Astrocyte of the hippocampus (primary cell): ENCODE measurements around the gene ADAMTS6.
"Not testable (repeated sequence)": the region's sequence is repeated elsewhere in the genome, so short reads cannot be mapped to it uniquely, and the experiment has no call there.

Source experiments
- DNase-seq: peaks from one replicate; pipeline ENCODE4 v3.0.0; 2011; ENCODE audit warnings: low read depth, low spot score

The ADAMTS6 gene

DNA sequence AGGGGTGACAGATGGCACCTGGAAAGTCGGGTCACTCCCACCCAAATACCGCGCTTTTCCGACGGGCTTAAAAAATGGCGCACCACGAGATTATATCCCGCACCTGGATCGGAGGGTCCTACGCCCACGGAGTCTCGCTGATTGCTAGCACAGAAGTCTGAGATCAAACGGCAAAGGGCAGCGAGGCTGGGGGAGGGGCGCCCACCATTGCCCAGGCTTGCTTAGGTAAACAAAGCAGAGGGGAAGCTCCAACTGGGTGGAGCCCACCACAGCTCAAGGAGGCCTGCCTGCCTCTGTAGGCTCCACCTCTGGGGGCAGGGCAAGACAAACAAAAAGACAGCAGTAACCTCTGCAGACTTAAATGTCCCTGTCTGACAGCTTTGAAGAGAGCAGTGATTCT, 111.2 kb downstream of the ADAMTS6 start:
- DNase-seq, result not testable (repeated sequence)

DNA sequence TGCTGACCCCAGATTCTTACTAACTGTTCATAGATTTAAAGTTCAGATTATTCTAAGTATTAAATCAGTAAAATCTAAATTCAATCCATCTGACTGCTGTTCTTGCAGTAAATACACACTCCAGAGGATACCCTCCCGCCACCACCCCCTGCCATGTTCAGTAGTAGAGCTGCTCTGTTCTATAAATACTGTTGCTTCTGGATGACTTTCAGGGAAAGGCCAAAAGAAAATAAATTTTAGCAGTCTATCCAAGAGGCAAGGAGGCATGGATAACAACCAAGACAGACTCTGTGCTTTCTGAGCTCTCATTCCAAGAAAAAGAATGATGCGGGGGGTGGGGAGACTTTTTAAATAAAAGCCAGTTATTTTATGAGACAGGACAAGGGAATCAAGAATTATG, 115.1 kb downstream of the ADAMTS6 start:
- DNase-seq, result peak; percentile 22

DNA sequence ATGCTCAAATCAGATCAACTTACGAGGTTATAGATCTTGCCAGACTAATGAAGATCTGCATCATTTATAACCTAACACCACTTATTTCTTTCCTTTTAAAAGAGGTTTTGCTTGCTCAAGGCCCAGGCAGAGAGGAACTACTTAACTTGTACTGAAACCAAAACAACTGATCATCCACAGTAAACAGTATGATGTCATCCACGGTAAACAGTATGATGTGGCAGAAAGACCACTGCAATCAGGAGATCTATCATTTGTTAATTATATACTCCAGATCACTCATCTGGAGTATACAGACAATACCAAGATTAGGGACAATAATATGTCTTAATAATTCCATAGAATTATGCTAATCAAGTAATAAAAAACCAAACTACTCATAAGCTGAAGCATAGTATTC, 116.8 kb downstream of the ADAMTS6 start:
- no peak for DNase-seq

DNA sequence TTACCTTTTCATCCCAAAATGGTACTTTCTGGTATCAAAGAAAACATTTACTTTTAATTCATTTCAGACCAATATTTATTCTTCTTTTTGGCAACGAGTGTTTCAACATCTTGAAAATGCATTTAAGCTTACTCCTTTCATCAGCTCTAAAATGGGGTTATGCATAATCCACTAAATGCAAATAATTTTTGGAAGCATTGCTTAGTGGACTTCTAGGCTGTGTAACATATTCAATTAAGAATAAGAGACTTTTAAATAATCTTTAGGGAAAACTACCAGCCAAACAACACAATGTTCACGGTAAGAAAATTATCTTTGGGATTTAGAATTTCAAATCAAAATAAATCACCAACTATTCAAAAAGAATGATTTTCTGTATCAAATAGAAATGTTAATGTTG, 118.2 kb downstream of the ADAMTS6 start:
- no peak for DNase-seq

DNA sequence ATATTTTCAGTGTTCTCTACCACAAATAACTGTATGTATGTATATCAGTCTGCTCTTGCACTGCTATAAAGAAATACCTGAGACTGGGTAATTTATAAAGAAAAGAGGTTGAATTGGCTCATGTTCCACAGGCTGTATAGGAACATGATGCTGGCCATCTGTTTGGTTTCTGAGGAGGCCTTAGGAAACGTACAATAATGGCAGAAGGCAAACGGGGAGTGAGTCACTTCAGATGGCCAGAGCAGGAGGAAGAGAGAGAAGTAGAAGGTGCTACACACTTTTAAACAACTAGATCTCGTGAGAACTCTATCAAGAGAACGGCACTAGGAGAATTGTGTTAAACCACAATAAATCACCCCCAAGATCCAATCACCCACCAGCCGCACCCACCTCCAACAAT, 121.7 kb downstream of the ADAMTS6 start:
- no peak for DNase-seq

DNA sequence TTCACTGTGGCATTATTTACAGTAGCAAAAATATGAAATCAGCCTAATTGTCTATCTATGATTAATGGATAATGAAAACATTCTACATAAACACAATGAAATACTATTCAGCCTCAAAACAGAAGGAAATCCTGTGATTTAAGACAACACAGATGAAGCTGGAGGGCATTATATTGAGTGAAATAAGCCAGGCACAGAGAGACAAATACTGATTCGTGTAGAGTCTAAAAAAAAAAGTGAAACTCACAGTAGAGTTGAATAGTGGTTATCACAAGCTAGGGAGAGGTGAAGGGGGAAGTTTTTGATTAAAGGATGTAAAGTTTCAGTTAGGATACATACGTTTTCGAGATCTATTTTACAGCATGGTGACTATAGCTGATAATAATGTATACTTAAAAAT, 122.2 kb downstream of the ADAMTS6 start:
- DNase-seq, result no peak

DNA sequence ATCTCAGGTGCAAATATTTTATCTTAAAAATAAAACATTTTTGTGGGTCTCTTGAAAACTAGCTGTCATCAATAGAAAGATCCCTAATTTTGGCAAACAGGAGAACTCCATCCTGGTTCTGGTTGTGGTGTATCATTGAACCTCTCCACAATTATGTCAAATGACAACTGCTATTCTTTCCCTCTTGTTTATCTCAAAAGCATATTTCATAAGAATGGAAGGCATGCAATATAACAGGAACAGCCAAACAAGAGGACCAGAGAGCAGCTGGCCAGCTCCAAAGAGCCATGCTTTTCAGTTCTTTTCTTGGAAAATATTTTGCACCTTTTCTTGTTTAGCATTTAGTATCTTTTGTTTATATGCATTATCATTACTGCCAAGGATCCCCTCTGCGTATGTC, 125.4 kb downstream of the ADAMTS6 start:
- DNase-seq, result no peak

DNA sequence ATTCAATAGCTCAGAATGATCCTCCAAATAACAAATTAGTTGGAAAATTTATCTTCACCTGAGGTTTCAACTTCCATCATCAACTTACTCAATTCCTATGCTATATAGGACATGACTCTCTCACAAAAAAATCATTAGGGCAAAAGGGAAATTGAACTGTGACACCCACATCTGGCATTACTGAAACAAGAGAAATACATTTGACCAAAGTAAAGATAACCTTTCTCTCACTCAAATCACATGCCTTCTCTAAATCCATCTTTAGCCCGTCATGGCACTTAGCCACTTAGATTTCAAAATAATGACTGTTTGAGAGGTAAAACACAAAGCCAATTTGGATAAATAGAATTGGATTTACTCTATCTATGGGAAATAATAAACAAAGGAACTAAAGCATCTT, 126.4 kb downstream of the ADAMTS6 start:
- no peak for DNase-seq

DNA sequence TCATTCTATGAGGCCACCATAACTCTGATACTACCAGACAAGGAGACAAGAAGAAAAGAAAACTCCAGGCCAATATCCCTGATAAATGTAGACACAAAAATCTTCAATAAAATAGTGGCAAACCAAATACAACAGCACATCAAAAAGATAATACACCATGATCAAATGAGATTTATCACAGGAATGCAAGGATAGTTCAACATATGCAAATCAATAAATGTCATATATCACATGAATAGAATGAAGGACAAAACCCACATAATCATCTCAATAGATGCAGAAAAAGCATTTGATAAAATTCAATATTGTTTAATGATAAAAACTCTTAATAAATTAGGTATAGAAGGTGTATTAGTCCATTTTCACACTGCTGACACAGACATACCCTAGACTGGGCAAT, 139.9 kb downstream of the ADAMTS6 start:
- DNase-seq, result no peak

DNA sequence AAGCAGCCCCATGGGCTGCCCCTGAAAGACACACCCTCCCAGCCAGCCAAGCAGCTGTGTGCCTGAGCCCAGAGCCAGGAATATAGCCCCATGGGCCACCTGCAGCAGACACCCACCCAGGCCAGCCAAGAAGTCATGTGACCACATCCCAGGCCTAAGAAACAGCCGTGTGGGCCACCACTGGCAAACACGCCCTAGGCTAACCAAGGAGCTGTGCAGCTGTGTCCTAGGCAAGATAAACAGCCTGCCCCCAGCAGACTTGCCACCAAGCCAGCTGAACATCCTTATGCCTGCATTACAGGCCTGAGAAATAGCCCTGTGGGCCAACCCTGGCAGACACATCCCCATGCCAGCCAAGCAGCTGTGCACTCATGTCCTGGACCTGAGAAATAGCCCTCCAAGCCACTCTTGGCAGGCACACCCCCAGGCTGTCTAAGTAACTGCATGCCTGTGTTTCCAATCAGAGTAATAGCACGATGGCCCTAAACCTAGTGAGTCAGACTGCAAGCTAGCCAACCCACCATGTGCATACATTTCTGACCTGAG, 143.0 kb downstream of the ADAMTS6 start:
- DNase-seq, result peak; percentile 7

DNA sequence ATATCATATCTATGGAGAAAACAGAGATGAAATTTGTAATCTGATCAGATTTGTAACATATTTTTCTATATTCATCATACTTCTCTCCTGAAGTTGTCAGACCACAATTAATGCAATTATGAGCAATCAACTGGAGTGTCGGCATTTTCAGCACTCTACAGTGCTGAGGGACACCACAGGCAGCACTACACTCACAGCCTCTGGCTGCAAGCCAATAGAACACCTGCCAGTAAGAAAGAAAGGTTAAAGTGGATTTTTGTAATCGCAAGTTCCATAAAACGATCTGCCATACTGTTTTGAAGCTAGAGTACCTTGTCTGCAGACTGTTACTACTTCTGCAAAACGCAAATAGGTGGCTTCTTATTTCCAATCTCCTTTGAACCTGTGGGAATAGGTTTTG, 147.6 kb downstream of the ADAMTS6 start:
- peak; percentile 23 for DNase-seq

DNA sequence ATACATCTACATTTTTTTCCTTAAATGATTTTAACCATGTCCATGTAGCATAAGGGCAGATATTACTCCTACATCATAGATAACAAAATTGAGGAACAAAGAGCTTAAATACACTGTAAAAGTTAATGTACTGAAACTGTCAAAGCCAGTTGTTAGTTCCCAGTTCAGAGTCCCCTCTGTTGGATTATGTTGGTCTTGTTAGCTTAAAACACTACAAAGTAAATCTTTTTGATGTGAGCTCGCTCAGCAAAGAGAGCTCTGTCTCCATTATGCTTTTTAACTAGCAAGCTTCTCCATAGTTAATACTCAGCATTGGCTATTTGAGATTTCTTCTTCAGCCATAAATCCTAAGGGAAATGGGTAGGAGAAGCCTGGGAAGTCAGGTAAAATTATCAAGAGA, 149.1 kb downstream of the ADAMTS6 start:
- DNase-seq, result no peak

DNA sequence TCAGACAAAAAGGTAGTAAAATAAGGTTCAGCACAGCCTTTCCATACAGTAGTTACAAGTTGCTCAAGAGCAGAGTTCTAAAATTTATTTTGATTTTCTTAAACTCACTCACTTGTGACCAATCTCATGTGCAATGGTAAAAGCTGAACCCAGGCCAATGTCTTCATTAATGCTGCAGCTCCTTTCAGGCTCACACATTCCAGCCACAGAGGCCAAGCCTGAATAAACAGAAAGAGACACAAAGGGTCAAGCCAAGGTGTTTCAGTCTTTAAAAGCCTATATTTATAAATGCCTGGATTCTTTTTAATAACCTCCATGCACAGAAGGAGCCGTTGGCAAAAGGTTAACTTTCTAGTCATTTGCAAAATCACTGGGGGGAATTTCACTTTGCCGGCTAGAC, 152.5 kb downstream of the ADAMTS6 start:
- DNase-seq, result peak; percentile 44

DNA sequence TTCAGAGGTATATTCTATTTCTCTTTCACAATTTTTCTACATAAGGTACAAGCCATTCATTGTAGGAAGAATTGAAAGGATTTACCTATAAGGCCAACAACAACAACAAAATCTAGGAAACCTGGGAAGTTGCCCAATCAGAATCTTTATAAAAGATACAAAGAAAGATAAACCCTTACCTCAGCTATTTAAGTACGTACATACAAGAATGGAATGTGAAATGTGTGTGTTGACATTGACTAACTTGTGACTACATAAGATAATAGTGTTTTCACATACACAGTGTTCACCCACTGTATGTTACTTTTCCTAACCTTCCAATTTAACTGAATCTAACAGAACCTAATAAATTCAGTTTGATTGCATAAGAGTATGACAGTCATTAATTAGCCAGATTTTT, 154.1 kb downstream of the ADAMTS6 start:
- peak; percentile 55 for DNase-seq

DNA sequence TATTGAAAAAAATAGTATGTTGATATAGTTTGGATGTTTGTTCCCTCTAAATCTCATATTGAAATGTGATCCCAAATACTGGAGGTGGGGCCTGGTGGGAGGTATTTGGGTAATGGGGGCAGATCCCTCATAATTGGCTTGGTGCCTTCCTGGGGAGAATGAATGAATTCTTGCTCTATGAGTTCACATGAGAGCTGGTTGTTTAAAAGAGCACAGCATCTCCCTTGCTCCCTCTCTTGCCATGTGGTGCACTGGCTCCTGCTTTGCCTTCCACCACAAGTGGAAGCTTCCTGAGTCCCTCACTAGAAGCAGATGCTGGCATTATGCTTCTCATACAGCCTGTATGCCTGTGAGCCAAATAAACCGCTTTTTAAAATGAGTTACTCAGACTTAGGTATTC, 154.8 kb downstream of the ADAMTS6 start:
- peak; percentile 41 for DNase-seq

DNA sequence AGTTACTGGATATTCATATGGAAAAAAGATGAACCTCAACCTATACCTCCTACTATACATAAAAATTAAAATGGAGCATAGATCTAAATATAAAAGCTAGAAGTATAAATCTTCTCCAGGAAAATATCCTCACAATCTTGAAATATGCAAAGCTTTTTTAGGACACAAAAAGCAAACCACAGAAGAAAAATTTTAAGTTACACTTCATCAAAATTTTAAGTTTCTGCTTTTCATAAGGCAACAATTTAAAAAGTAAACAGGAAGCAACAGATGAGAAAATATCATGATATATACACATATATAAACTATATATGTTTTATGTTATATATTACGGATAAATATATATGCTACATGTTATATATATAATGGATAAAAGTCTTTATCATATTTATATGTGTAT, 157.5 kb downstream of the ADAMTS6 start:
- DNase-seq, result no peak

DNA sequence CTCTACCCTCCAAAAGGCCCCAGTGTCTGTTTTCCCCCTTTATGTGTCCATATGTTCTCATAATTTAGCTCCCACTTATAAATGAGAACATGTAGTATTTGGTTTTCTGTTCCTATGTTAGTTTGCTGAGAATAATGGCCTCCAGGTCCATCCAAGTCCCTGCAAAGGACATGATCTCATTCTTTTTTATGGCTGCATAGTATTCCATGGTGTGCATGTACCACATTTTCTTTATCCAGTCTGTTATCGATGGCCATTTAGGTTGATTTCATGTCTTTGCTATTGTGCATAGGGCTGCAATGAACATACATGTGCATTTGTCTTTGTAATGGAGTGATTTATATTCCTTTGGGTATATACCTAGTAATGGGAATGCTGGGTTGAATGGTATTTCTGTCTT, 161.0 kb downstream of the ADAMTS6 start:
- not testable (repeated sequence) for DNase-seq

DNA sequence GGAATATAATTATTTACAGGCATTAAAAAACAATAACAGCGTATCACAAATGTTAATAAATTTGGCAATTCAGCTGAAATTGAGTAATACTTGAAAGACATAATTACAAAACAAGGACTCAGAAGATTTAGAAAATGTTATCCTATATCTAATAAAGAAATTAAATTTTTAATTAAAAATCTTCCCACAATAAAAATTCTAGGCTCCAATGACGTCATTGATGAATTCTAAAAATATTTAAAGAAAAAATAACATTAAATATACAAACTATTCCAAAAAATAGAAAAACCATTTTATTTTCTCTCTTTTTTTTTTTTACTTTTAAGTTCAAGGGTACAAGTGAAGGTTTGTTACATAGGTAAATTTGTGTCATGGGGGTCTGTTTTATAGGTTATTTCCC, 161.5 kb downstream of the ADAMTS6 start:
- DNase-seq, result no peak

DNA sequence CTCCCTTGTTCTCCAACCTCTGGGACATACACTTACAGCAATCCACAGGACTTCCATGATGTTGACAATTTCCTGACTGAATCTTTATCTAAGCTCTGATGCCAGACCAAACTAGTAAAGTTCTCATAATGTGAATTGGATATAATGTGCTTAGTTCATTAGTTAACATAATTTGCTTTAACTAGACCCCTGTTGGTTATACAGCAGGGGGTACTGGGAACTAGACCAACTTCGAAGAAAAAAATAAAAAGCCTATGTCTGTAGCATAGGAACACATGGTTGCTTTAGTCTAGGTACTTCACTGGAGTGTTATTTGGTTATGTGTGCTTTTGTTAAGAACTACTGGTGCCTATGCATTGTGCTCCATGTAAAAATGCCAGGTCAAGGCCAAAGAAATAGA, 173.8 kb downstream of the ADAMTS6 start:
- no peak for DNase-seq

DNA sequence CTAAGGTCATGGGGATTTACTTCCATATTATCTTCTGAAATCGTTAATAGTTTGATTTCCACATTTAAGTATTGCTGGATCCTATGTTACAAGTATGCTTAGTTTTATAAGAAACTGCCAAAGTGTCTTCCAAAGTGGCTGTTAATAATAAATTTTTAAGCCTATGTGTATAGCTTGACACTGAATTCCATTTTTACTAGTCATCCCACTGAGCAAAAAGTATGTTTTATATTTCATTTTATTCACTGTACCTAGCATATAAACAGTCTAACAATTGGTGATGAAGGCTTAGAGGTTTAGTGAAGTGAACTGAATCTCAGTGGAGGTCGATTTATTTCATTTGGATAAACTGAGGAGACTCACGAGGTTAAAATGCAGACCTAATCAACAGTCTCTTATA, 174.6 kb downstream of the ADAMTS6 start:
- DNase-seq, result no peak

DNA sequence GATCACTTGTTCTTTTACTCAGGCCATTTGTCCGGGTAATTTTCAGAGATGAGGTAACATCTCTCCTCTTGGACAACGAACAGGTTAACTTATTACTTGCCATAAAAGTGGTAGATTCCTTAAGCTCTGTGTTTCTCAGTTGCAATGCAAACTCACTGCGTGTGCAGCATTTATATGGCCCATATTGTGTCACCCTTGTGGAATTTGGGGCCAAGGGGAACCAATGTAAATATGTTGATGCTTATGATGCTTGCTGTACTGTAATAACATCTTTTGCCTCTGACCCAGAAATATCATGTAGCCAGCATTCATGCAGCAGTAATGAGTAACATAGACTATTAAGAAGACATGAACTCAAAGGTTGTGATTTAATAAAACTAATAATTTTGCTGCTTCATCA, 175.8 kb downstream of the ADAMTS6 start:
- DNase-seq, result no peak

DNA sequence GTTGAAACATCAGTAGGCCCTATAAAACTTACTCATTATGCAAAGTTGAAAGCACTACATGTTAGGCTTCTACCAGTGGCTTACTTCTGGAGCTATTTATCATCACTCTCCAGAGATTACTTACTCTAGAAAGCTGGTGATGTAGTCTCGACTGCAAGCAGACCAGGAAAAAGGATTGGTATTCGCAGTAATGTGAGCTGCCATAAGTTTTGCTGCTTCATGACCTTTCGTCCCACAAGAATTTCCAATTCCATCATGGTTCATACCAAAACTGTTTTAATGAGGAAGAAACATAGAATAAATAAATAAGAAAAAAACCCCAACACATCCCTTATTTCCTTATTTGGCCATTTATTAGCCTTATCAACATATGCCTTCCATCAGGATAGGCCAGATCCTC, 181.9 kb downstream of the ADAMTS6 start:
- peak; percentile 50 for DNase-seq

DNA sequence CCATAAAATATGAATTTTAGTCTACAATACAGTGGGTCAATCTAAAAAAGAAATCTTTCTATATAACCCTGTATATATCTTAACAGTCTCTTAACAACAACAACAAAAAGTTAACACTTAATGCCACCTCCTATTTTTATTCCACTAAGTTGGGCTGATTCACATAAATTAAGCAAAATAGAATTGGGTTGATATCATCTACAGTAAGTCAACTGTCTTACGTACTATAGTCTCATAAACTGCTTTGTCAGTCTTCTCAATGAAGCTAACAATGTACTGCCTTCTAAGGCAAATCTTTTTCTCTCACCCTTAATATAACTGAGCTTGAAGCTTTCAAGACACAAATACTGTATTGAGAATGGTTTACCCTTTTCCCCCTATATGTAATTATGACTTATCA, 185.7 kb downstream of the ADAMTS6 start:
- no peak for DNase-seq

DNA sequence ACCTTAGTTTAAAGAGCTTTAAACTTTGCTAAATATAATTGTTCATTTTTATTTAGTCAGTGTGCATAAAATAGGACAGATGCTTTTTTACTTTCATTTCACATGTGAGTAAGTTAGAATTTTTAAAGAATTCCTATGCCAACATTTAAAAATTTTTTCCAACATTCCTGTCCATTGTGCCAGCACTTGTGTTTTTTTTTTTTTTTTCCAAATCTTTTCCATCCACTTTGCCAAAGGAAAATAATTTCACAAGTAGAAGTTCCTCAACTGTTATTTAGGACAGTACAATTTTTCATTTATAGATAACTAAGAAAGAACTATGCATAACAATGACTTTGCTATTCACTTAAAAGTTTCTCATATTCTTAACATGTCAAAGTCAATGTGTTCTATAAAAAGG, 189.5 kb downstream of the ADAMTS6 start:
- no peak for DNase-seq

DNA sequence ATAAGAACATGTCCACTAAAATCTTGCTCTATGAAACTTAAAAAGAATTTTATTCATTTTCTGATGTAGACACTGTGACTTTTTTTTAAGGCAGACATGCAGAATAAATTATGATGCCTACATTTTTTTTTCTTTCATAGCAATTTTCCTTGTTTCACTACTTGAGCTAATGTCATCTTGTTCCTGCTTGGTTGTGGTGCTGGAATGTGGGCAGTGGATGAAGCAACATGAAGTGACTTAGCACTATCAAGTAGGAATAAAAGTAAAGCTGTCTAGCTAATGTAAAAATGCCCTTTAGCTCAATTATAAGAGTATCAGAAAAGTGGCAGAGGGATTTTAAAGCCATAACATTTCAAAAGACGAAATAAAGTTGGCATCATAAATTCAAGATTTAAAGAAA, 191.0 kb downstream of the ADAMTS6 start:
- DNase-seq, result no peak
